Esophagus squamous epithelium (tissue), 5 donors: Measurements from ENCODE around the gene CACNA2D2. TPM values are rescaled to one million over a fixed set of nuclear protein-coding genes. Genes with fewer than 3 reads are reported as not detected.

ENCODE experiments used
- DNase-seq: peaks from one replicate; lab custom pipeline; 2025; lab: John Stamatoyannopoulos, UW
- H3K27ac ChIP-seq, 4 donors: fragments of 200-600 bp; sonication (generic); one replicate each; pipeline ENCODE4 v1.5.1; 2016 to 2019; ENCODE audit warnings: mild to moderate bottlenecking in 1 of 4
- H3K27me3 ChIP-seq, 4 donors: fragments of 200-600 bp; sonication (generic); 1 replicate in 3 of 4; 2 replicates in 1 of 4; pipeline versions ENCODE4 v1.5.1 to v1.6.0; 2017 to 2021; ENCODE audit warnings: antibody characterized with exemption in 1 of 4
- H3K36me3 ChIP-seq, 3 donors: fragments of 200-600 bp; sonication (generic); one replicate each; pipeline ENCODE4 v1.5.1; 2016 to 2019
- H3K4me1 ChIP-seq, 3 donors: fragments of 200-600 bp; sonication (generic); one replicate each; pipeline ENCODE4 v1.5.1; 2017 to 2019
- H3K4me3 ChIP-seq, 4 donors: fragments of 200-600 bp; sonication (generic); 1 replicate in 3 of 4; 2 replicates in 1 of 4; pipeline ENCODE4 v1.5.1; 2016 to 2019; ENCODE audit warnings: mild to moderate bottlenecking in 2 of 4, moderate library complexity in 1 of 4
- H3K9me3 ChIP-seq, 3 donors: fragments of 200-600 bp; sonication (generic); one replicate each; pipeline ENCODE4 v1.5.1; 2016 to 2019
- POLR2A ChIP-seq, 4 donors: fragments of 450-650 bp; IDR thresholded peaks; one replicate each; pipeline ENCODE4 v1.6.1; 2017; ENCODE audit warnings: antibody characterized with exemption in 4 of 4, mild to moderate bottlenecking in 4 of 4, moderate library complexity in 3 of 4
- WGBS, 2 donors: methylation state at CpG; one replicate each; pipeline ENCODE4 v1.1.5; 2018; 5-methylcytosine and 5-hydroxymethylcytosine counted together
- intact Hi-C: fragments of 100-400 bp; cut with DNase I; formaldehyde crosslinking; loops from one replicate; pipeline ENCODE4 v1.15.0; 2022
- total RNA-seq, 4 donors: library from RNA; depleted of rRNA; stranded (reverse); fragments of >200 nt; gene quantifications; one replicate each; pipeline ENCODE4 v1.1.0, GENCODE V29; 2016
- TF ChIP-seq, protein P1 (sequence below), 6 experiments: fragments of 450-650 bp in 4 of 6; fragments of 200-600 bp in 2 of 6; sonication (generic) in 2 of 6; IDR thresholded peaks; one replicate each; pipeline ENCODE4 v1.5.1; 2016 to 2019; ENCODE audit warnings: antibody characterized with exemption in 6 of 6, mild to moderate bottlenecking in 4 of 6, moderate library complexity in 4 of 6
- donor health status: DM: yes; HTN: yes; CAD: no.

The CACNA2D2 gene
- total RNA-seq, 4 donors from 2014 or later: 0.18 to 0.57 (median 0.35) TPM; not detected in 1

DNA sequence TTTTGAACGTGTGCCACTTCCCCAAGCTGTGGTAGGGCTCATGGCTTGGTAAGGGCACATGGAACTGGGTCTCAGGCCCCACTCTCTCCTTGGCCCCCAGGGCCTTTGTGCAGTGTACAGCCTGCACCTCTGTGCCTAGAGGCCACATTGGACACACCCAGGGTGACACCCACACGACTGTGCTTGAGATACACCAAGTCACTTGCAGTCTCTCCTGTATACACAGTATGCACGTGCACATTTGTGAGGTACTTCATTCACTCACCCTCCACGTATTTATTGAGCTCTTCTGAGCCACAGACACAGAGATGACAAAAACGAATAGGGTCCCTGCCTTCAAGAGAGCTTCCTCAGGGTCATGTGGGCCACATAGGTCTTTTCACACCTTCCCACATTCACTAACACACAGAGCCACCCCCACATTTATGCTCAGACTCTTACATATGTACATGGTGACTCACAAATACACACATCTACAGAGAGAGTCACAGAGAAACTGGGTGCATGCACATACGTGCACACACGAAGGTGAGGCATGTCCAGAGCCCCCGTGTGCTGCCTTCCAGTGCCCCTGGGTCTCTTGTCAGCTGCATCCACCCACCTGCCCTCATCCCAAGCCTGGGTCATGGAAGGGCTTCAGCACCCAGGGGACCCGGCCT lies 134.3 kb downstream of the CACNA2D2 start:
- H3K36me3 ChIP-seq: no peaks in the 10 kb centered on the region
- peaks cover 8 to 21% (median 12%) of the 10 kb centered on the region in 3 donors for H3K4me1 ChIP-seq
- DNase-seq: no peak
- H3K27ac ChIP-seq: no peak overlapping the region
- H3K9me3 ChIP-seq: no peaks in the 10 kb centered on the region
- H3K27me3 ChIP-seq: peaks cover 0 to 13% (median 0%) of the 10 kb centered on the region in 4 donors
- intact Hi-C loops: no loop called here
- TF ChIP-seq, protein P1, sequence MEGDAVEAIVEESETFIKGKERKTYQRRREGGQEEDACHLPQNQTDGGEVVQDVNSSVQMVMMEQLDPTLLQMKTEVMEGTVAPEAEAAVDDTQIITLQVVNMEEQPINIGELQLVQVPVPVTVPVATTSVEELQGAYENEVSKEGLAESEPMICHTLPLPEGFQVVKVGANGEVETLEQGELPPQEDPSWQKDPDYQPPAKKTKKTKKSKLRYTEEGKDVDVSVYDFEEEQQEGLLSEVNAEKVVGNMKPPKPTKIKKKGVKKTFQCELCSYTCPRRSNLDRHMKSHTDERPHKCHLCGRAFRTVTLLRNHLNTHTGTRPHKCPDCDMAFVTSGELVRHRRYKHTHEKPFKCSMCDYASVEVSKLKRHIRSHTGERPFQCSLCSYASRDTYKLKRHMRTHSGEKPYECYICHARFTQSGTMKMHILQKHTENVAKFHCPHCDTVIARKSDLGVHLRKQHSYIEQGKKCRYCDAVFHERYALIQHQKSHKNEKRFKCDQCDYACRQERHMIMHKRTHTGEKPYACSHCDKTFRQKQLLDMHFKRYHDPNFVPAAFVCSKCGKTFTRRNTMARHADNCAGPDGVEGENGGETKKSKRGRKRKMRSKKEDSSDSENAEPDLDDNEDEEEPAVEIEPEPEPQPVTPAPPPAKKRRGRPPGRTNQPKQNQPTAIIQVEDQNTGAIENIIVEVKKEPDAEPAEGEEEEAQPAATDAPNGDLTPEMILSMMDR (IDR thresholded peaks at IDR 0.05): no peak
- no peak for TF ChIP-seq POLR2A (IDR thresholded peaks at IDR 0.05)
- H3K4me3 ChIP-seq: no peak overlapping the region
- WGBS, 2 donors: 44 to 51% methylated on average over 7 to 8 of the region's 9 CpGs

DNA sequence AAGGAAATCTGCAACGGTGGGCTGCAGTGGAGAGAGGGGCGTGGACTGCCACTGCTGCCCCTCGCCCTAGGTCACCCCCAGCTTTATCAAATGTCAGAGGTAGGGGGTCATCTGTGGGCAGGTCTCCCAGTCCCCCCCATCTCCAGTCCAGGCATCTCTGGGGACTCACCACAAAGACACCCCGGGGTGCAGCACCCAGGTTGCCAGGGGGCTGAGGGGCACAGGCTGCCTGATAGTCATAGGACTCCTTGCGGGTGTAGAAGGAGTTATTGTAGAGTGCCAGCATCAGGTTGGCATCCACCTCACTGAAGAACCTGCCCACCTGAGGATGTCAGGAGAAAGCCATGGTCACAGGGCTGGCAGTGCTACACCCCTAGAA lies 137.6 kb downstream of the CACNA2D2 start:
- Histone ChIP-seq H3K4me3 (peak overlapping the region; percentile 38 to 80 (median 62)), H3K27ac (peak overlapping the region in 1 of 4 donors; percentile 82), H3K27me3 (peaks cover 0 to 6% (median 0%) of the 10 kb centered on the region in 4 donors), H3K4me1 (peaks cover 10 to 23% (median 13%) of the 10 kb centered on the region in 3 donors), H3K9me3 (no peaks in the 10 kb centered on the region), H3K36me3 (no peaks in the 10 kb centered on the region)
- intact Hi-C loops: no loop called here
- 64 to 74% methylated on average over 2 to 5 of the region's 5 CpGs for WGBS, 2 donors
- DNase-seq: no peak
- TF ChIP-seq, protein P1 (IDR thresholded peaks at IDR 0.05): no peak
- no peak for TF ChIP-seq POLR2A (IDR thresholded peaks at IDR 0.05)

DNA sequence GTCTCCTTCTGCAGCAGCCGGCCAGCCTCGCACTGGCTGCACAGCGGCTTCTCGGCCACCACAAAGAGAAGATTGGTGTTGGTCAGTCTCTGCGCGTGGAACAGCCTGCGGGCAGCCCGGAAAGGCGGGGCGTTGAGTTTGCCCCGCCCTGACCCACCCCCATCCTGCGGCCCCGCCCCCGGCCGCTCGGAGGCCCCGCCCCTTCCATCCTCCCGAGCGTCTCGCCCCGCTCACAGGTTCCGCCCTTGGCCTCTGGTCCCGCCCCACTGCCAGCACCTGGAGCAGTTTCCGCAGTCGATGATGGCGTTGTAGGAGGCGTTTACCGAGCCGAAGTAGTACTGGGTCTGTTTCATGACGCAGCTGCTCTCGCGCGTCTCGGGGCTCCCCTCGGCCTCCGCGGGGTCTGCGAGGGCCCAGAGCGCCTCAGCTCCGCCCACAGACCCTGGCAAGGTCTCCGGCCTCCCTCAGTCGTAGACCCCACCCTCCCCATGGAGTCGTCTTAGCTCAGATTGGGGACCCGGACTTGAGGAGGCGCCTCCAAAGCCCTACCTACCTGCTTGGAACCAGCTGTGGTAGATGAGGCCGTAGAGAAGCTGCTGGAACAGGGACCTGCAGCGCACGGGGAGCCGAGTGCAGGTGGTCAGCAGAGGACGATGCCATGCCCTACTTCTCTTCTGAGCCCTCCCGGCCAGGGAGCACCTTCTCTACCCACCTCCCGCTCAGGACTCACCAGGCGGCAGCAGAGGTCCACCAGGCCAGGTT lies 138.2 kb downstream of the CACNA2D2 start:
- TF ChIP-seq, protein P1 (IDR thresholded peaks at IDR 0.05): no peak
- TF ChIP-seq POLR2A (IDR thresholded peaks at IDR 0.05): peak in 3 of 4 donors; percentile 19 to 61 (median 41)
- Histone ChIP-seq H3K27ac (peak overlapping the region; percentile 59 to 82 (median 72)), H3K36me3 (no peaks in the 10 kb centered on the region), H3K9me3 (no peaks in the 10 kb centered on the region), H3K4me3 (peak overlapping the region; percentile 38 to 80 (median 62)), H3K27me3 (peaks cover 0 to 6% (median 0%) of the 10 kb centered on the region in 4 donors), H3K4me1 (peaks cover 10 to 23% (median 13%) of the 10 kb centered on the region in 3 donors)
- DNase-seq: peak; percentile 50
- WGBS, 2 donors: 18% methylated on average over 9 of the region's 53 CpGs; no CpG with 5 or more reads in 1 of the 2 donors
- intact Hi-C loops: no loop called here

DNA sequence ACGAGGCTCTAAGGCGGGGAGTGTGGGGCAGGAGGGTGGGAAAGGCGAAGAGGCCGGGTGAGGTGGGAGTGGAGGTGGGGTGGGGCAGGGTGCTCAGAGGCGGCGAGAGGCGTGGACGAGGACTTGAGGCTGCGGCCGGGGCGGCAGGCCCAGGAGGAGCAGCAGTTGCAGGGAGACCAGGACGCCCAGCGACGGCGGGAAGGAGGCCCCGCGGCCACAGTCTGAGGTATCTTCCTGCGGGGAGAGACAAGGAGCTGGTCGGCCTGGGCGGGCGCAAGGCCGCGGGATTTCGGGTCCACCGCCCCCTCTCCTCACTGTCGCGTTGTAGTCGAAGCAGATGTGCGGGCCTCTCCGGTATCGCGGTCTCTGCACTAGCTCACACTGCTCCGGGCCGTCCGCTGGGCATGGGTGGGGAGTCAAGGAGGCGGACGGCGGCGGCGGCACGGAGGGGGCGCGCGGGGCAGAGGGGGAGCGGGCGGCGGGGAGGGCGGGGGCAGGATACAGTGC lies 138.8 kb downstream of the CACNA2D2 start:
- H3K36me3 ChIP-seq: no peaks in the 10 kb centered on the region
- intact Hi-C loops: no loop called here
- H3K4me1 ChIP-seq: peaks cover 10 to 27% (median 15%) of the 10 kb centered on the region in 3 donors
- whole genome bisulfite sequencing, 2 donors: 0 to 8% methylated on average over 1 to 23 of the region's 48 CpGs
- H3K27ac ChIP-seq: peak overlapping the region in 3 of 4 donors; percentile 59 to 82 (median 73)
- no peaks in the 10 kb centered on the region for H3K9me3 ChIP-seq
- TF ChIP-seq, protein P1 (IDR thresholded peaks at IDR 0.05): no peak
- no peak for TF ChIP-seq POLR2A (IDR thresholded peaks at IDR 0.05)
- no peak for DNase-seq
- H3K27me3 ChIP-seq: peaks cover 0 to under 1% (median 0%) of the 10 kb centered on the region in 4 donors
- H3K4me3 ChIP-seq: peak overlapping the region; percentile 38 to 80 (median 62)
